GM18508 (cell line): ENCODE data around the gene GPR139.

Experiments used
- ATAC-seq: cut with Tn5 transposase; IDR thresholded peaks from one replicate; pipeline ENCODE4 v1.9.1; 2021; ENCODE audit warnings: moderate number of reproducible peaks; ENCODE audit not compliant: insufficient read depth, unreplicated experiment

The GPR139 gene

DNA sequence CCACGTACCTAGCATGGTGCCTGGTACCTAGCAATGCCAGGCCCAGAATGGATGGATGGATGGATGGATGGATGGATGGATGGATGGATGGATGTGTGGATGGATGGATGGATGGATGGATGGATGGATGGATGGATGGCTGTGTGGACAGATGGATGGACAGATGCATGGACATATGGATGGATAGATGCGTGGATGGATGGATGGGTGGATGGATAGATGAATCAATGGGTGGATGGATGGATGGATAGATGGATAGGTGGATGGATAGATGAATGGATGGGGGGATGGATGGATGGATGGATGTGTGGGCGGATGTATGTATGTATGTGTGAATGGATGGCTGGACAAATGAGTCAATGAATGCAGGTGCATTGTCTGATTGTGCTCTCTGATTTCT is 12.6 kb downstream of the GPR139 start:
- no peak for ATAC-seq

DNA sequence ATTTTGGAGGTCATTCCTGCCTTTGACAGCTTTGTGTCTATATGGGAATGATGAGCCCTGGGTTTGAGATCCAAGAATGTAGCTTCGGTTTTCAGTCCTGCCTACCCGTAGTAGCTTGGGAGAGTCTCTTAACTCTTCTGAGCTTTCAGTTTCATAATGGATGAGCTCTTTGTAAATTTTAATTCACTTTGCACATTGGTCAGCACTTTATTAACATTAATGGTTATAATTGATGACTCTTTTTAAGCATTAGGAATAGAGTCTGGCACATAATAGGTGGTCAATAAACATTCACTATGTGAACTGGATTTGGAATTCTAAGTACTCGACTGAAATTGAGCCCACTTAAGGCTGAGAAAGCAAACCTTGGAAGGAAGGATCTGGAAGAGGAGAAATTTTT is 17.3 kb downstream of the GPR139 start:
- ATAC-seq, result no peak

GRCh38 chr16:20053336-20053735 is 20.4 kb downstream of the GPR139 start:
- no peak for ATAC-seq

- ATAC-seq, result no peak
These were observed 22.1 kb downstream of the GPR139 start for GRCh38 chr16:20051611-20052010.

DNA sequence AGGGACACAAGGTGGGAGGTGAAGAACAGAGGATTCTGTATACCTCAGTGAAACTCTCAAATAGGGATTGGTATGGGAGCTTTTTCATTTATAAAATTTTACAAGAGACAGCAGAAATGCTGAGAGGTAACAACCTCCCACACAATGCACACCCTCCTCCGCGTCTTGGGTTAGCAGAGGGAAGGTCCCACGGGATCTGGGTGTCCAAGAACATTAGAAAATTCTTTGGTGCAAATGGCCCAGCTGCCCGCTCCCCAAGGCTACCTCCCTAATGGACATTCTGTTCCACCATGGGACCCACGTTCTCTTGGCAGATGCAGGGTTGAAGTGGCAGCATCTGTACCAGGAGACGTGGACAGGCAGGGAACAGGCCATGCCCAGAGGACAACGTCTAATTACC is 22.5 kb downstream of the GPR139 start:
- no peak for ATAC-seq

GRCh38 chr16:20049831-20050230 is 23.9 kb downstream of the GPR139 start:
- ATAC-seq, result no peak

DNA sequence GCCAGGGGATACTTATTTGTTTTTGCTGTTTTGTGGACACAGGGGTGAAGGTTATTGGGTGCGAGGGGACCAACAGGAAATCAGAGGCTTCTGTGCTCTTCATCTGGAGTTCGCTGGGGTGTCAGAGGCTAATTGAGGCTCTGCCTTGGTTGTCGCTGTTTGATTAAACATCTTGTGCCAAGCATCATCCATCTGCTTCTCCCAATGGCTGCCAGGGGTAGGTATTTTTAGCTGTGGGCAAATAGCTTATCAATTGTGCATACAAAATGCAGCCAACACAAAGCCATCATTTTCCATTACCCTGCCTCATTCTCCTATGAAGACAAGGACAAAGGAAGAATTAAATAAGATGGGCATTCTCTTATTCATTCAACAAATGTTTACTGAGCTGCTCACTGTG is 27.8 kb downstream of the GPR139 start:
- no peak for ATAC-seq

DNA sequence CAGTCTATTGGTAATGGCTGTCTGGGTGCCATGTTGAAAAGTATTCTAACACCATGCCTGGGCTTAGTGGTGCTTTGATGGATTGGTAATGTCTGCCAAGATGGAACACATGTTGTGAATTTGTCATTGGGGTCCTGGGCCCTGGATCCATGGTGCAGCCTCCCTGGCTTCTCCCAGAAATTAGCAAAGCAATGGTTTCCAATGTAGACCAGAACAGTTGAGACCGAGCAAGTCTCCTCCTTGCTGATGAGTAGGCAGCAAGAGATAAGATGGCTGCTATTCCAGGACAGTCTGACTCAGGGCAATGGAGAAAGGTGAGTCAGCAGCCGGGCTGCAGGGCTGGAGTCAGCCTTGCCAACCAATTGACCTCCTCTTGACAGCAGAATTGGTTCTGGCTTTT is 30.8 kb downstream of the GPR139 start:
- no peak for ATAC-seq

GRCh38 chr16:20041924-20042596 is 31.6 kb downstream of the GPR139 start:
- no peak for ATAC-seq

DNA sequence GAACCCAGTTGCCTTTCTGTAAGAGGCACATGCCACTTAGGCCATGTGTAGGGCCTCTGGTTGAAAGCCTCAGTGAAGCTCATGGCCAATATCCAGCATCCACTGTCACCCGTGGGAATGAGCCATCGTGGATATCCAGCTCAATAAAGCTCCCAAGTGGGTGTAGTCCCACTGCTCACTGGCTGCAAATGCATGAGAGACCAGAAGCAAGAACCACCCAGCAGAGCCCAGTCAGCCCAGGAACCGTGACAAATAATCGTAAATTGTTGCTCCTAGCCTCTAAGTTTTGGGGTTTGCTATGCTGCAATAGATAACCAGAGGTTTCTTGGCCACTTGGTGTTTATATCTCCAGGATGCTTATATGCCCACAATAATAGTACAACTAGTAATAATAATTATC is 33.7 kb downstream of the GPR139 start:
- ATAC-seq, result no peak

- no peak for ATAC-seq
These were observed 44.1 kb downstream of the GPR139 start for GRCh38 chr16:20029611-20030010.

GRCh38 chr16:20026361-20027072 is 47.2 kb downstream of the GPR139 start:
- ATAC-seq, result no peak

DNA sequence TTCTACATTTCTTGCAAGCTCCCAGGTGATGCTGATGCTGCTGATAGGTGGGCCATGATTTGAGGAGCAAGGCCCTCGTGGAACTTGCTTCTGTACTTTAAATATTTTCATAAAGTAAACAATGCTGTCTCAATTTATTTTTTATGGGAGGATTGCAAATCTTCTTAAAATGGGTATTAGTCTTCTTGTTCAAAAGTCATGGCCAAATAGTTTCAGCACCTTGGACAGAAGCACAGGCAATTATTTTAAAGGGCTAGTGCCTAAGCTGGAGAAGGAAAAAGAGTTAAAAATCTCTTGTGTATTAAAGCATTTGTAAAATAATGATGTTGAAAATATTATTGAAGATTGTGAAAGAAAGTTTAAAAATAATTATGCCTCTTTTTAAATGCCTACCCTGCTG is 50.5 kb downstream of the GPR139 start:
- ATAC-seq, result no peak

- no peak for ATAC-seq
These were observed 52.7 kb downstream of the GPR139 start for GRCh38 chr16:20020976-20021375.

DNA sequence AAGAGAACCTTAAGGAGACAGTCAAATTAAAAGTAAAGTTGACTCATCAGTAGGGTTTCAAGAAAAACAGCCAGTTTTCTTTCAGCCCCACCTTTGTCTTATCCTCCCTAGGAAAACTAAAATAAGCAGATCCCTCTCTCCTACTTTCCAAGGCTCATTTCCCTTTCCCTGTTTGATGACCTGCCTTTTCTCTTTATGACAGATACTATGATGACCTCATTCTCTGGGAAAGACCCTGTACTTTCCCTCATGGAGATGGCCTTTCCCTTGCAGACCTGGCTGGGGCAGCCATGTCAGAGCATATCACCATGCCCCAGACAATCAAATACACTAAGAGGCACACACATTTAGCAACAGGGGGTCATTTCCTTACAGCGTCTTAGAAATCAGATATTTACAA is 53.6 kb downstream of the GPR139 start:
- ATAC-seq, result no peak

GRCh38 chr16:20016234-20016633 is 57.5 kb downstream of the GPR139 start:
- no peak for ATAC-seq

DNA sequence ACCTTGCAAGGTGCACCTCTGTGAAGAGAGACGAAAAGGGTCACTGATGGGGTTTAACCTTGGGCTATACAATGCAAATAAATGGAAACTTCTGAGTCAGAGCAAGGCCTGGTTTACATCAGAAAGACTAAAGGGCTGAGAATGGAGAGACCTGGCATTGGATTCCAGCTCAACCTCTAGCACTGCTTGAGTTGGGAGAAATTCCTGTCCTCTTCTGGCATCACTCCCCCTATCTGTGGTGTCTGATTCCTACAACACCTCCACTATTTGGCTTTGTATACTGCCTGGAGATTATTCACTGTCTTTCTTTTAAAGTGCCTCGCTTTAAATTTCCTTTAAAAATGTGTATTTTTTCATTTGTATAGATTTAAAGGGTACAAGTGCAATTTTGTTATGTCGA is 68.8 kb downstream of the GPR139 start:
- no peak for ATAC-seq

DNA sequence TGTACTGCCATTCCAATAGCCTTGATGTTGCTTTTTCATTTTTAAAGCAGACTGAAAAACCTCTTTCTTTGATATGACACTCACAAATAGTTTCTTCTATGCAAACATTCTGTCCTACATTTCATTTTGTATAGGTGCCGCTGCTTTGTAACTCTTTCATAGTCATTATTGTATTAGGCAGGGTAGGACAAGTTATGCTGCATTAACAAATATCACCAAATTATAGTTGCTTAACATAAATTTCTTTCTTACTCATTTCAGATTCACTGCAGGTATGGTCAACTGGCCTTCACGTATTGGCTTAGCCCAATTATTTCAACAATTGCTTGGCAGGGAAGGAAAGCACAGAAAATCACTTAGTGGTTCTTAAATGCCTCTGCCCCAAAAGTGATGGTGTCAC is 70.8 kb downstream of the GPR139 start:
- ATAC-seq, result no peak

- ATAC-seq, result no peak
These were observed 71.6 kb downstream of the GPR139 start for GRCh38 chr16:20001856-20002707.

- no peak for ATAC-seq
These were observed 76.0 kb downstream of the GPR139 start for GRCh38 chr16:19997734-19998133.

DNA sequence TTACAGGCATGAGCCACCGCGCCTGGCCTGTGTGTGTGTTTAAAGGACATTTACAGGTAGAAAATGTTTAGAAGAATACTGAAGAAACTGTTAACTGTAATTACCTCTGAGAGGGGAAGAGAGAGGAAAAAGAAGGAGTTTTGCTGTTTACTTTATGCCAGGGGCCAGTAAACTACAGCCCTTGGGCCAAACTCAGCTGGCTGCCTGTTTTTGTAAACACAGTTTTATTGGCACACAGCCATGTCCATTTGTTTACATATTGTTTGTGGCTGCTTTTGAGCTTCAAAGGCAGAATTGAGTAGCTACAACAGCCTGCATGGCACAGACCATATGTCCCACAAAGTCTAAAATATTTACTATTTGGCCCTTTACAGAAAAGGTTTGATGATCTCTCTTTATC is 76.4 kb downstream of the GPR139 start:
- no peak for ATAC-seq
